ENCODE data around the gene ZNF267.

The ZNF267 gene

GRCh38 chr16:31893824-31894223, 20.2 kb downstream of the ZNF267 start:
- TF ChIP-seq CTCF (IDR thresholded peaks at IDR 0.05): no peak

GRCh38 chr16:31897283-31897682, 23.7 kb downstream of the ZNF267 start:
- TF ChIP-seq CTCF (IDR thresholded peaks at IDR 0.05): no peak

GRCh38 chr16:31899505-31899904, 25.9 kb downstream of the ZNF267 start:
- no peak for TF ChIP-seq CTCF (IDR thresholded peaks at IDR 0.05)

GRCh38 chr16:31913668-31914067, 40.1 kb downstream of the ZNF267 start:
- TF ChIP-seq CTCF (IDR thresholded peaks at IDR 0.05): no peak

- TF ChIP-seq CTCF (IDR thresholded peaks at IDR 0.05): no peak
Observed at GRCh38 chr16:31916056-31916488, 42.5 kb downstream of the ZNF267 start.

GRCh38 chr16:31920373-31920772, 46.8 kb downstream of the ZNF267 start:
- no peak for TF ChIP-seq CTCF (IDR thresholded peaks at IDR 0.05)

GRCh38 chr16:31956221-31956620, 82.6 kb downstream of the ZNF267 start:
- peak; percentile 44 for TF ChIP-seq CTCF (IDR thresholded peaks at IDR 0.05)
